ENCODE measurements around the gene GABRG3. TPM values are rescaled to one million over a fixed set of nuclear protein-coding genes. Genes with fewer than 3 reads are reported as not detected.

The GABRG3 gene
- total and polyA plus RNA-seq, 2 experiments from 2014 or later = 0.15 to 0.43 TPM

DNA sequence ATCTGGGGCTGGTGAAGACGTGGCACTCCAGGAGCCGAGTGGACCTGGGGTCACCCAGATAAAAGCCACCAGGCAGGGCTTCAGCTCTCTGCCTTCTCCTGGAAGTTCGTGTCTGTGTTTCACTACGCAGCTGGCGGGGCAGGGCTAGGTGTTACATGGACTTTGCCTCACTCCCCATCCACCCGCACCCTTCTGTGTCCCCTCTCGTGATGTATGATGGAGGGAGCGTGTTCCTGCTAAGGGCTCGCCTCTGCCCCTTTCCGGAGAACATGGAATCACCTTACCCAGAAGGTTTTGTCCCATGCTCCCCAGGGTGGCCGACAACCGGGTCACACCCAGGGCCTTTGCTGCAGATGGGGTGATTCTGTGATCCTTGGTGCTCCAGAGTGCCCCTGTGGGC lies 96.2 kb downstream of the GABRG3 start:
- Histone ChIP-seq H3K27me3 (no peaks in the 10 kb centered on the region), H3K36me3 (replicated peaks; ENCODE audit: insufficient read depth, low read depth) (no peaks in the 10 kb centered on the region), H3K79me2 (no peaks in the 10 kb centered on the region), H3K4me1 (ENCODE audit: insufficient read depth) (no peaks in the 10 kb centered on the region), H4K20me1 (ENCODE audit: insufficient read depth, poor library complexity, severe bottlenecking) (no peaks in the 10 kb centered on the region), H3K27ac (no peak overlapping the region), H3K4me2 (no peak overlapping the region), H2AFZ (no peak overlapping the region), H3K9me3 (ENCODE audit: low read depth) (no peaks in the 10 kb centered on the region), H3K4me3 (no peak overlapping the region), H3K9me2 (replicated peaks; ENCODE audit: insufficient read depth) (no peaks in the 10 kb centered on the region)
- no peak for DNase-seq (ENCODE audit: low spot score)
- TF ChIP-seq EZH2phosphoT487 (IDR thresholded peaks at IDR 0.05; ENCODE audit: low read depth, severe bottlenecking, unreplicated experiment) = no peak
- TF ChIP-seq EZH2 (IDR thresholded peaks at IDR 0.05; ENCODE audit: borderline replicate concordance) = no peak
- TF ChIP-seq, protein P1, sequence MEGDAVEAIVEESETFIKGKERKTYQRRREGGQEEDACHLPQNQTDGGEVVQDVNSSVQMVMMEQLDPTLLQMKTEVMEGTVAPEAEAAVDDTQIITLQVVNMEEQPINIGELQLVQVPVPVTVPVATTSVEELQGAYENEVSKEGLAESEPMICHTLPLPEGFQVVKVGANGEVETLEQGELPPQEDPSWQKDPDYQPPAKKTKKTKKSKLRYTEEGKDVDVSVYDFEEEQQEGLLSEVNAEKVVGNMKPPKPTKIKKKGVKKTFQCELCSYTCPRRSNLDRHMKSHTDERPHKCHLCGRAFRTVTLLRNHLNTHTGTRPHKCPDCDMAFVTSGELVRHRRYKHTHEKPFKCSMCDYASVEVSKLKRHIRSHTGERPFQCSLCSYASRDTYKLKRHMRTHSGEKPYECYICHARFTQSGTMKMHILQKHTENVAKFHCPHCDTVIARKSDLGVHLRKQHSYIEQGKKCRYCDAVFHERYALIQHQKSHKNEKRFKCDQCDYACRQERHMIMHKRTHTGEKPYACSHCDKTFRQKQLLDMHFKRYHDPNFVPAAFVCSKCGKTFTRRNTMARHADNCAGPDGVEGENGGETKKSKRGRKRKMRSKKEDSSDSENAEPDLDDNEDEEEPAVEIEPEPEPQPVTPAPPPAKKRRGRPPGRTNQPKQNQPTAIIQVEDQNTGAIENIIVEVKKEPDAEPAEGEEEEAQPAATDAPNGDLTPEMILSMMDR (IDR thresholded peaks at IDR 0.05; ENCODE audit: poor library complexity) = no peak
- 90% methylated on average over 11 of the region's 12 CpGs for WGBS (ENCODE audit: low lambda C conversion rate, missing lambda C conversion rate)

DNA sequence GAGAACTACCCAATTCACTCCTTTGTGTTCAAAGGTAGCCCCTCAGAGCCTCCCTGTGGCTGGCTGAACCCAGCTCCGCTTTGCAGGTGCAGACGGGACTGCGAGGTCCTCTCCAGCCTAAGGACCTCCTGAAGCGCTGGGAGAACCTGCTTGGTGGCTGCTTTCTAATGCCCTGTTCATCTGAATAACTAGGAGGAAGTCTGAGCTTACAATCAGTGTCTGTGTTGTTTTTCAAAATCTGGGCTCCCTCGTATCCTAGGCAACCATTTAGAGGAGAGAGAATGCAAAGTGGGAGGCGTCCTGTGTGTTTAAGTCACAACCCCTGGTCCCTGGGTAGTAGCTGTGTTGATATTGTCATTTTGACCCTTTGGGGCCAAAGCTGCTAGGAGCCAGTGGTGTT lies 99.9 kb downstream of the GABRG3 start:
- no peak overlapping the region for H3K4me3 ChIP-seq
- no peaks in the 10 kb centered on the region for H3K36me3 ChIP-seq (replicated peaks; ENCODE audit: insufficient read depth, low read depth)
- no peaks in the 10 kb centered on the region for H3K79me2 ChIP-seq
- no peaks in the 10 kb centered on the region for H3K9me3 ChIP-seq (ENCODE audit: low read depth)
- TF ChIP-seq, protein P1 (IDR thresholded peaks at IDR 0.05; ENCODE audit: poor library complexity) = no peak
- TF ChIP-seq EZH2phosphoT487 (IDR thresholded peaks at IDR 0.05; ENCODE audit: low read depth, severe bottlenecking, unreplicated experiment) (no peak), EZH2 (IDR thresholded peaks at IDR 0.05; ENCODE audit: borderline replicate concordance) (no peak)
- H2AFZ ChIP-seq = no peak overlapping the region
- H4K20me1 ChIP-seq (ENCODE audit: insufficient read depth, poor library complexity, severe bottlenecking) = no peaks in the 10 kb centered on the region
- H3K4me1 ChIP-seq (ENCODE audit: insufficient read depth) = no peaks in the 10 kb centered on the region
- H3K9me2 ChIP-seq (replicated peaks; ENCODE audit: insufficient read depth) = no peaks in the 10 kb centered on the region
- DNase-seq (ENCODE audit: low spot score) = no peak
- no peak overlapping the region for H3K4me2 ChIP-seq
- H3K27ac ChIP-seq = no peak overlapping the region
- no peaks in the 10 kb centered on the region for H3K27me3 ChIP-seq
- WGBS (ENCODE audit: low lambda C conversion rate, missing lambda C conversion rate) = 72% methylated on average over 6 of the region's 6 CpGs

- H3K4me3 ChIP-seq = no peak overlapping the region
- H3K4me2 ChIP-seq = no peak overlapping the region
- H3K9me3 ChIP-seq (ENCODE audit: low read depth) = no peaks in the 10 kb centered on the region
- no peaks in the 10 kb centered on the region for H3K9me2 ChIP-seq (replicated peaks; ENCODE audit: insufficient read depth)
- WGBS (ENCODE audit: low lambda C conversion rate, missing lambda C conversion rate) = 89% methylated on average over 6 of the region's 6 CpGs
- no peaks in the 10 kb centered on the region for H4K20me1 ChIP-seq (ENCODE audit: insufficient read depth, poor library complexity, severe bottlenecking)
- TF ChIP-seq, protein P1 (IDR thresholded peaks at IDR 0.05; ENCODE audit: poor library complexity) = no peak
- TF ChIP-seq EZH2 (IDR thresholded peaks at IDR 0.05; ENCODE audit: borderline replicate concordance) (no peak), EZH2phosphoT487 (IDR thresholded peaks at IDR 0.05; ENCODE audit: low read depth, severe bottlenecking, unreplicated experiment) (no peak)
- DNase-seq (ENCODE audit: low spot score) = no peak
- no peak overlapping the region for H2AFZ ChIP-seq
- H3K79me2 ChIP-seq = no peaks in the 10 kb centered on the region
- no peaks in the 10 kb centered on the region for H3K27me3 ChIP-seq
- no peak overlapping the region for H3K27ac ChIP-seq
- no peaks in the 10 kb centered on the region for H3K36me3 ChIP-seq (replicated peaks; ENCODE audit: insufficient read depth, low read depth)
- H3K4me1 ChIP-seq (ENCODE audit: insufficient read depth) = no peaks in the 10 kb centered on the region
Measured at GRCh38 chr15:27074179-27074578, 103.2 kb downstream of the GABRG3 start.

DNA sequence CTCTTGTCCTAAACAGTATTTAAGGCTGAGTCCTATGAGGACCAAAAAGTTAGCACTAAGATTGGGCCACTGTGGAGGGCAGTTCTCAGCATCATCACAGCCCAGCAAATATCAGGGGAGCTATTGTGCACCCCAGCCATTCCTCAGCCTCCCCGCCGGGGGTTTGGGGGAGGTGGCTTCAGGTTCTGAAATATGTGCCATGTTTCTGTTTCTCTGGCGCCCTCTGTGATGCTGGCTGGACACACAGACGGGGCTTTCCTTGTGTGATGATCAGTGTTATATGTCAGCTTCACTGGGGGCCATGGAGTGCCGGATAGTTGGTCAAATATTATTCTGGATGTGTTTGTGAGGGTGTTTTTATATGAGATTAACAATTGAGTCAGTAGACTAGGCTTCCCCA lies 106.8 kb downstream of the GABRG3 start:
- Histone ChIP-seq H3K27ac (no peak overlapping the region), H3K4me3 (no peak overlapping the region), H3K9me3 (ENCODE audit: low read depth) (no peaks in the 10 kb centered on the region), H3K79me2 (no peaks in the 10 kb centered on the region), H3K9me2 (replicated peaks; ENCODE audit: insufficient read depth) (no peaks in the 10 kb centered on the region), H3K36me3 (replicated peaks; ENCODE audit: insufficient read depth, low read depth) (no peaks in the 10 kb centered on the region), H4K20me1 (ENCODE audit: insufficient read depth, poor library complexity, severe bottlenecking) (no peaks in the 10 kb centered on the region), H3K27me3 (no peaks in the 10 kb centered on the region), H2AFZ (no peak overlapping the region), H3K4me1 (ENCODE audit: insufficient read depth) (no peaks in the 10 kb centered on the region), H3K4me2 (no peak overlapping the region)
- TF ChIP-seq, protein P1 (IDR thresholded peaks at IDR 0.05; ENCODE audit: poor library complexity) = no peak
- TF ChIP-seq EZH2phosphoT487 (IDR thresholded peaks at IDR 0.05; ENCODE audit: low read depth, severe bottlenecking, unreplicated experiment) (no peak), EZH2 (IDR thresholded peaks at IDR 0.05; ENCODE audit: borderline replicate concordance) (no peak)
- no peak for DNase-seq (ENCODE audit: low spot score)
- WGBS (ENCODE audit: low lambda C conversion rate, missing lambda C conversion rate) = 79% methylated on average over 5 of the region's 5 CpGs
